GM12878 (cell line): ENCODE data around the gene TLCD2. TPM values are rescaled to one million over a fixed set of nuclear protein-coding genes. Genes with fewer than 3 reads are reported as not detected.

Experiments
- ATAC-seq: fragments of 200-7000 bp; cut with Tn5 transposase; 3 replicates; pipeline ENCODE4 v1.9.1; 2020; ENCODE audit warnings: mild to moderate bottlenecking, moderate library complexity
- Bru-seq: library from RNA; stranded (reverse); fragments of 400-500 nt; gene quantifications from one replicate; lab custom pipeline; 2021; lab: Mats Ljungman, UMichigan
- BruChase-seq, 2 experiments: library from RNA; stranded (reverse); fragments of 400-500 nt; gene quantifications; one replicate each; lab custom pipeline; 2021; lab: Mats Ljungman, UMichigan
- BruUV-seq: library from RNA; stranded (reverse); fragments of 400-500 nt; replicated peaks from 2 replicates; lab custom pipeline; 2021; lab: Mats Ljungman, UMichigan
- CTCF ChIA-PET: fragments of 300-600 bp; sonication (Branson Sonifier 250); formaldehyde crosslinking; extraction: SDS; loops from one replicate; lab custom pipeline; 2021; ENCODE audit warnings: inconsistent platforms; lab: Yijun Ruan, JAX
- POLR2A ChIA-PET: fragments of 350-600 bp; formaldehyde crosslinking; extraction: SDS; loops from one replicate; lab custom pipeline; 2021; ENCODE audit warnings: inconsistent platforms; lab: Charles Lee
- RAD21 ChIA-PET: fragments of 300-600 bp; sonication (Branson Sonifier 250); formaldehyde crosslinking; loops from one replicate; lab custom pipeline; 2023; ENCODE audit warnings: antibody characterized with exemption; ENCODE audit not compliant: unreplicated experiment; lab: Charles Lee
- SMC1A ChIA-PET: fragments of 300-600 bp; sonication (Branson Sonifier 250); formaldehyde crosslinking; loops from one replicate; lab custom pipeline; 2023; ENCODE audit not compliant: unreplicated experiment, uncharacterized antibody; lab: Charles Lee
- DNase-seq: peaks from one replicate; pipeline ENCODE4 v3.0.0-alpha.2; 2011; ENCODE audit warnings: low read depth, low spot score
- FAIRE-seq: peaks from 3 replicates; lab custom pipeline; 2011; peaks lifted over from hg19 to GRCh38; lab: Jason Lieb, UNC
- H2AFZ ChIP-seq: 2 replicates; pipeline ENCODE4 v1.6.0; 2011; ENCODE audit warnings: low read depth, low read length, control low read depth; ENCODE audit not compliant: control insufficient read depth
- H3K27ac ChIP-seq: 2 replicates; pipeline ENCODE4 v1.5.1; 2011; ENCODE audit warnings: control low read depth; ENCODE audit not compliant: control insufficient read depth, insufficient read depth
- H3K27me3 ChIP-seq, 2 experiments: replicated peaks in 1 of 2; 2 replicates each; pipeline versions ENCODE4 v1.6.0 to v1.6.1; 2011; ENCODE audit warnings: low read length in 1 of 2; ENCODE audit not compliant: control insufficient read depth in 2 of 2, insufficient read depth in 2 of 2
- H3K36me3 ChIP-seq, 2 experiments: 2 replicates each; pipeline ENCODE4 v1.5.1; 2011; ENCODE audit warnings: low read length in 1 of 2; ENCODE audit not compliant: control insufficient read depth in 2 of 2, insufficient read depth in 2 of 2
- H3K4me1 ChIP-seq: 2 replicates; pipeline ENCODE4 v1.6.1; 2011; ENCODE audit warnings: mild to moderate bottlenecking, low read length, moderate library complexity, mixed read lengths; ENCODE audit not compliant: control insufficient read depth, insufficient read depth
- H3K4me2 ChIP-seq: 2 replicates; pipeline ENCODE4 v1.6.0; 2011; ENCODE audit warnings: control low read depth; ENCODE audit not compliant: control insufficient read depth, insufficient read depth
- H3K4me3 ChIP-seq: fragments of 200-600 bp; sonication (generic); 2 replicates; pipeline ENCODE4 v1.5.1; 2016
- H3K79me2 ChIP-seq: 2 replicates; pipeline ENCODE4 v1.6.0; 2011; ENCODE audit warnings: low read length; ENCODE audit not compliant: control insufficient read depth, insufficient read depth
- H3K9ac ChIP-seq: 2 replicates; pipeline ENCODE4 v1.8.0; 2011; ENCODE audit warnings: low read length, control low read depth, mixed read lengths; ENCODE audit not compliant: control insufficient read depth, insufficient read depth
- H3K9me3 ChIP-seq: replicated peaks from 3 replicates; pipeline ENCODE4 v1.5.1; 2011; ENCODE audit warnings: mild to moderate bottlenecking, low read length; ENCODE audit not compliant: control insufficient read depth, insufficient read depth
- H4K20me1 ChIP-seq: 2 replicates; pipeline ENCODE4 v1.6.0; 2011; ENCODE audit not compliant: control insufficient read depth, insufficient read depth
- ATF7 ChIP-seq: fragments of 450-650 bp; IDR thresholded peaks from 2 replicates; pipeline ENCODE4 v1.6.1; 2016; ENCODE audit warnings: low read depth, mild to moderate bottlenecking
- BACH1 ChIP-seq: fragments of 450-650 bp; IDR thresholded peaks from 2 replicates; pipeline ENCODE4 v1.6.1; 2017; ENCODE audit warnings: mild to moderate bottlenecking, borderline replicate concordance
- CHD2 ChIP-seq: IDR thresholded peaks from 2 replicates; pipeline ENCODE4 v1.6.1; 2011; ENCODE audit warnings: low read depth, low read length, improper control_type of control experiment, borderline replicate concordance
- E2F4 ChIP-seq: IDR thresholded peaks from 2 replicates; pipeline ENCODE4 v1.6.1; 2012; ENCODE audit warnings: low read depth, low read length, improper control_type of control experiment
- IKZF1 ChIP-seq: fragments of 450-650 bp; conservative IDR thresholded peaks from 2 replicates; pipeline ENCODE4 v1.6.1; 2017; ENCODE audit warnings: antibody characterized with exemption, mild to moderate bottlenecking
- JUNB ChIP-seq: IDR thresholded peaks from 2 replicates; pipeline ENCODE4 v1.6.1; 2016; ENCODE audit warnings: antibody characterized with exemption, mild to moderate bottlenecking
- KLF5 ChIP-seq: fragments of 450-650 bp; IDR thresholded peaks from 2 replicates; pipeline ENCODE4 v1.6.1; 2014; ENCODE audit warnings: mild to moderate bottlenecking; ENCODE audit not compliant: partially characterized antibody
- MXI1 ChIP-seq: fragments of 150-350 bp; IDR thresholded peaks from 2 replicates; pipeline ENCODE4 v1.6.1; 2011; ENCODE audit warnings: low read depth, mild to moderate bottlenecking, inconsistent platforms, low read length, improper control_type of control experiment
- PAX5 ChIP-seq: IDR thresholded peaks from 2 replicates; pipeline ENCODE4 v1.6.1; 2011; ENCODE audit warnings: low read depth, low read length, borderline replicate concordance
- POLR2A ChIP-seq: IDR thresholded peaks from 2 replicates; pipeline ENCODE4 v1.6.1; 2011; ENCODE audit warnings: low read depth, mild to moderate bottlenecking, low read length
- POLR2AphosphoS2 ChIP-seq: IDR thresholded peaks from 2 replicates; pipeline ENCODE4 v1.6.1; 2011; ENCODE audit warnings: low read depth, mild to moderate bottlenecking, low read length, improper control_type of control experiment, moderate library complexity
- RAD21 ChIP-seq: IDR thresholded peaks from 2 replicates; pipeline ENCODE4 v1.6.1; 2011; ENCODE audit warnings: mild to moderate bottlenecking, low read depth, low read length, moderate library complexity; ENCODE audit not compliant: insufficient read depth
- RB1 ChIP-seq: fragments of 450-650 bp; formaldehyde crosslinking; IDR thresholded peaks from 2 replicates; pipeline ENCODE4 v1.6.1; 2017; ENCODE audit warnings: mild to moderate bottlenecking, borderline replicate concordance
- RUNX3 ChIP-seq: IDR thresholded peaks from 2 replicates; pipeline ENCODE4 v1.6.1; 2012; ENCODE audit warnings: low read length, inconsistent platforms
- SRF ChIP-seq, 2 experiments: IDR thresholded peaks; 2 replicates each; pipeline ENCODE4 v1.6.1; 2011; ENCODE audit warnings: low read depth in 2 of 2, low read length in 2 of 2, mild to moderate bottlenecking in 1 of 2, moderate library complexity in 1 of 2
- SUZ12 ChIP-seq: fragments of 200-600 bp; sonication (generic); IDR thresholded peaks from one replicate; pipeline ENCODE4 v1.6.1; 2018; ENCODE audit warnings: antibody characterized with exemption, mild to moderate bottlenecking; ENCODE audit not compliant: unreplicated experiment
- ZBED1 ChIP-seq: IDR thresholded peaks from 2 replicates; pipeline ENCODE4 v1.6.1; 2016; ENCODE audit warnings: borderline replicate concordance
- WGBS: methylation state at CpG from one replicate; pipeline ENCODE4 v1.1.6; 2016; ENCODE audit warnings: low lambda C conversion rate; ENCODE audit not compliant: insufficient replicate concordance, insufficient coverage; ENCODE audit errors: missing lambda C conversion rate; 5-methylcytosine and 5-hydroxymethylcytosine counted together
- in situ Hi-C: fragments of 300-500 bp; cut with MboI; formaldehyde crosslinking; loops from 9 replicates; pipeline ENCODE4 v1.14.3; 2018; ENCODE audit warnings: mixed read lengths
- intact Hi-C: fragments of 100-400 bp; cut with micrococcal nuclease; formaldehyde crosslinking; loops from one replicate; pipeline ENCODE4 v1.14.2; 2022; ENCODE audit not compliant: unreplicated experiment
- long read RNA-seq, 2 experiments: library from polyadenylated mRNA; unstranded; transcript quantifications; one replicate each; pipeline ENCODE4 v2.0.0, GENCODE V29; 2019 to 2020
- polyA minus RNA-seq, 3 experiments: library from RNA; depleted of rRNA, polyadenylated mRNA; stranded (reverse); fragments of >200 nt; gene quantifications; 2 replicates each; pipeline ENCODE4 v1.2.3, GENCODE V29; 2011
- polyA plus RNA-seq, 11 experiments: library from polyadenylated mRNA; depleted of rRNA in 4 of 11; unstranded in 6 of 11; stranded (reverse) in 5 of 11; fragments of >200 nt; fragmentation: Nextera tagmentation in 4 of 11; fragmentation: Illumina TruSeq in 1 of 11; extraction: Ambion mirVana in 4 of 11; extraction: Trizol in 1 of 11; gene quantifications; 1 replicate in 1 of 11; 2 replicates in 10 of 11; pipeline versions ENCODE4 v1.2.1 to v1.2.3, GENCODE V29; 2011 to 2016; ENCODE audit warnings: inconsistent platforms in 2 of 11, missing spikeins in 2 of 11, low read depth in 1 of 11
- total RNA-seq, 4 experiments: library from RNA; depleted of rRNA in 3 of 4; stranded (reverse); fragments of >200 nt in 3 of 4; fragmentation: Illumina TruSeq in 1 of 4; extraction: Trizol in 1 of 4; gene quantifications; 2 replicates each; pipeline versions ENCODE4 v1.2.1 to v1.2.3, GENCODE V29; 2013 to 2021

The TLCD2 gene
- 0.06 and 0.17 TPM in 2 replicates for total RNA-seq (2013; cell fraction: nucleolus; rRNA removed)
- total RNA-seq (2014; rRNA removed) (0.05 and 0.06 TPM in 2 replicates), total RNA-seq (2014; rRNA removed; fragmentation: Illumina TruSeq; extraction: Trizol) (0.04 and 0.05 TPM in 2 replicates), total RNA-seq (2021) (0.08 and 0.15 TPM in 2 replicates), polyA plus RNA-seq (2011; rRNA removed) (0.01 and 0.03 TPM in 2 replicates), polyA plus RNA-seq (2014; fragmentation: Illumina TruSeq; extraction: Trizol) (0.06 TPM in 1 of 2 replicates, not detected in the other), polyA plus RNA-seq (2014; fragmentation: Nextera tagmentation; extraction: Ambion mirVana) (under 1 TPM; 0.02 TPM), polyA plus RNA-seq (2014; rRNA removed) (0.11 and 0.13 TPM in 2 replicates), polyA plus RNA-seq (2016; fragmentation: Nextera tagmentation; extraction: Ambion mirVana) (not detected), polyA minus RNA-seq (2011; rRNA and poly(A)+ RNA removed) (0.05 and 0.07 TPM in 2 replicates), Bru-seq, nascent RNA (percentile 39 among the genes with signal in this experiment), BruChase-seq, experiment 1, labeled RNA remaining after a 6-hour chase (percentile 47 among the genes with signal in this experiment), BruChase-seq, experiment 2, labeled RNA remaining after a 2-hour chase (percentile 48 among the genes with signal in this experiment)
- 0.04 TPM for polyA plus RNA-seq (2011; ENCODE audit: low read depth)
- polyA plus RNA-seq (2011; cell fraction: cytosol; rRNA removed) = not detected in 2 replicates
- polyA plus RNA-seq (2011; cell fraction: nucleus; rRNA removed) = 0.03 and 0.04 TPM in 2 replicates
- polyA plus RNA-seq (2012) = 0.10 and 0.11 TPM in 2 replicates
- 0.21 TPM in 1 of 2 replicates, not detected in the other for polyA minus RNA-seq (2011; cell fraction: cytosol; rRNA and poly(A)+ RNA removed)
- polyA minus RNA-seq (2011; cell fraction: nucleus; rRNA and poly(A)+ RNA removed) = under 0.01 and 0.10 TPM in 2 replicates
- long read RNA-seq, experiment 1 = 0 reads
- long read RNA-seq, experiment 2 = 0 reads

- no peak for FAIRE-seq
- RAD21 ChIA-PET = no interaction called here
- peak within 1 kb of the TSS; percentile 82 for H3K4me2 ChIP-seq
Observed at GRCh38 chr17:1709971-1710806, at the start of gene TLCD2. Gene TLCD2 (minus strand): TSS chr17:1710377. CDS start chr17:1710242, 135 bp downstream.

More at GRCh38 chr17:1709971-1710806, at the start of gene TLCD2:
- DNase-seq (no peak), ATAC-seq (peak; percentile 27)
- H3K4me3 ChIP-seq = peak within 1 kb of the TSS; percentile 63; the same call in 1 of the 2 replicates
- H4K20me1 ChIP-seq = no peaks in the 10 kb centered on the region
- H2AFZ ChIP-seq = peak within 1 kb of the TSS; percentile 60
- peaks cover 9% of the 10 kb centered on the region for H3K4me1 ChIP-seq
- H3K79me2 ChIP-seq = no peaks in the 10 kb centered on the region
- no TSS peak for BruUV-seq
- peaks cover 0 to 5% of the 10 kb centered on the region in 2 experiments; a peak in 2 of 4 replicates for H3K27me3 ChIP-seq
- ChIA-PET SMC1A (no interaction called here), POLR2A (no interaction called here), CTCF (no interaction called here)
- in situ Hi-C loops (no loop called here), intact Hi-C loops (no loop called here)
- 8% methylated on average over 66 of the region's 83 CpGs for WGBS
- no peak within 1 kb of the TSS for H3K27ac ChIP-seq
- TF ChIP-seq ZBED1 (no peak), RB1 (no peak), SUZ12 (peak; percentile 73), RUNX3 (no peak), E2F4 (no peak), JUNB (no peak), KLF5 (no peak), PAX5 (0 out of 2 replicates have a peak, but pooled peaks have one; percentile 11), IKZF1 (peak; percentile 63), ATF7 (no peak), BACH1 (peak; percentile 20; the same call in 1 of the 2 replicates), MXI1 (no peak), CHD2 (no peak), RAD21 (no peak), SRF (IDR thresholded peaks at IDR 0.05; ENCODE audit: low read depth in 2 of 2, low read length in 2 of 2) (no peak), POLR2A (peak; percentile 55), POLR2AphosphoS2 (no peak)
- H3K9ac ChIP-seq = peak within 1 kb of the TSS; percentile 51
- peaks cover 0 to 7% of the 10 kb centered on the region in 2 experiments; a peak in 2 of 4 replicates for H3K36me3 ChIP-seq
- H3K9me3 ChIP-seq = no peaks in the 10 kb centered on the region
